GM12878 (cell line): ENCODE data around the gene FOXJ3. TPM values are rescaled to one million over a fixed set of nuclear protein-coding genes. Genes with fewer than 3 reads are reported as not detected.

Source experiments
- CHD1 ChIP-seq: IDR thresholded peaks from 2 replicates; pipeline ENCODE4 v1.6.1; 2012; ENCODE audit warnings: low read depth, low read length, improper control_type of control experiment
- ETV6 ChIP-seq, 2 experiments: fragments of 450-650 bp in 1 of 2; IDR thresholded peaks in 1 of 2; conservative IDR thresholded peaks in 1 of 2; 2 replicates each; pipeline ENCODE4 v1.6.1; 2014; ENCODE audit warnings: antibody characterized with exemption in 1 of 2, borderline replicate concordance in 1 of 2, low read depth in 1 of 2, mild to moderate bottlenecking in 1 of 2, moderate library complexity in 1 of 2
- KDM1A ChIP-seq: fragments of 200-600 bp; sonication (generic); IDR thresholded peaks from 2 replicates; pipeline ENCODE4 v1.6.1; 2016; ENCODE audit warnings: borderline replicate concordance
- MXI1 ChIP-seq: fragments of 150-350 bp; IDR thresholded peaks from 2 replicates; pipeline ENCODE4 v1.6.1; 2011; ENCODE audit warnings: low read depth, mild to moderate bottlenecking, inconsistent platforms, low read length, improper control_type of control experiment
- NFIC ChIP-seq: IDR thresholded peaks from 2 replicates; pipeline ENCODE4 v1.6.1; 2012; ENCODE audit warnings: low read depth, mild to moderate bottlenecking, inconsistent platforms, low read length, moderate library complexity
- NFXL1 ChIP-seq: fragments of 450-650 bp; IDR thresholded peaks from 2 replicates; pipeline ENCODE4 v1.6.1; 2017; ENCODE audit warnings: antibody characterized with exemption, mild to moderate bottlenecking, borderline replicate concordance
- NR2F1 ChIP-seq: fragments of 450-650 bp; conservative IDR thresholded peaks from 2 replicates; pipeline ENCODE4 v1.6.1; 2017; ENCODE audit warnings: mild to moderate bottlenecking
- NRF1 ChIP-seq: conservative IDR thresholded peaks from 2 replicates; pipeline ENCODE4 v1.6.1; 2011; ENCODE audit warnings: mild to moderate bottlenecking, low read depth, low read length, improper control_type of control experiment
- POLR2AphosphoS2 ChIP-seq: IDR thresholded peaks from 2 replicates; pipeline ENCODE4 v1.6.1; 2011; ENCODE audit warnings: low read depth, mild to moderate bottlenecking, low read length, improper control_type of control experiment, moderate library complexity
- RAD21 ChIP-seq: IDR thresholded peaks from 2 replicates; pipeline ENCODE4 v1.6.1; 2011; ENCODE audit warnings: mild to moderate bottlenecking, low read depth, low read length, moderate library complexity; ENCODE audit not compliant: insufficient read depth
- RAD51 ChIP-seq: fragments of 450-650 bp; IDR thresholded peaks from 2 replicates; pipeline ENCODE4 v1.6.1; 2016; ENCODE audit warnings: moderate library complexity, mild to moderate bottlenecking, inconsistent platforms
- RB1 ChIP-seq: fragments of 450-650 bp; formaldehyde crosslinking; IDR thresholded peaks from 2 replicates; pipeline ENCODE4 v1.6.1; 2017; ENCODE audit warnings: mild to moderate bottlenecking, borderline replicate concordance
- RCOR1 ChIP-seq: conservative IDR thresholded peaks from 2 replicates; pipeline ENCODE4 v1.6.1; 2012; ENCODE audit warnings: low read depth, low read length, improper control_type of control experiment
- SIN3A ChIP-seq: IDR thresholded peaks from 2 replicates; pipeline ENCODE4 v1.6.1; 2012; ENCODE audit warnings: low read depth, low read length, improper control_type of control experiment
- TARDBP ChIP-seq: IDR thresholded peaks from 2 replicates; pipeline ENCODE4 v1.6.1; 2016; ENCODE audit warnings: borderline replicate concordance
- YBX1 ChIP-seq: fragments of 450-650 bp; IDR thresholded peaks from 2 replicates; pipeline ENCODE4 v1.6.1; 2016; ENCODE audit warnings: antibody characterized with exemption
- ZNF217 ChIP-seq: fragments of 450-650 bp; IDR thresholded peaks from 2 replicates; pipeline ENCODE4 v1.6.1; 2017; ENCODE audit warnings: antibody characterized with exemption, mild to moderate bottlenecking
- ZNF24 ChIP-seq: fragments of 450-650 bp; IDR thresholded peaks from 2 replicates; pipeline ENCODE4 v1.6.1; 2017; ENCODE audit warnings: antibody characterized with exemption, mild to moderate bottlenecking
- ZNF274 ChIP-seq: IDR thresholded peaks from one replicate; pipeline ENCODE4 v1.8.0; 2011; ENCODE audit not compliant: insufficient read length, insufficient read depth
- ZNF622 ChIP-seq: fragments of 450-650 bp; IDR thresholded peaks from 2 replicates; pipeline ENCODE4 v1.6.1; 2017; ENCODE audit warnings: mild to moderate bottlenecking, inconsistent platforms
- polyA plus RNA-seq, 11 experiments: library from polyadenylated mRNA; depleted of rRNA in 4 of 11; unstranded in 6 of 11; stranded (reverse) in 5 of 11; fragments of >200 nt; fragmentation: Nextera tagmentation in 4 of 11; fragmentation: Illumina TruSeq in 1 of 11; extraction: Ambion mirVana in 4 of 11; extraction: Trizol in 1 of 11; gene quantifications; 1 replicate in 1 of 11; 2 replicates in 10 of 11; pipeline versions ENCODE4 v1.2.1 to v1.2.3, GENCODE V29; 2011 to 2016; ENCODE audit warnings: inconsistent platforms in 2 of 11, missing spikeins in 2 of 11, low read depth in 1 of 11
- total RNA-seq, 4 experiments: library from RNA; depleted of rRNA in 3 of 4; stranded (reverse); fragments of >200 nt in 3 of 4; fragmentation: Illumina TruSeq in 1 of 4; extraction: Trizol in 1 of 4; gene quantifications; 2 replicates each; pipeline versions ENCODE4 v1.2.1 to v1.2.3, GENCODE V29; 2013 to 2021
- TF ChIP-seq, protein P1 (sequence below): fragments of 450-650 bp; IDR thresholded peaks from 2 replicates; pipeline ENCODE4 v1.6.1; 2017; ENCODE audit warnings: borderline replicate concordance
- TF ChIP-seq, protein P2 (sequence below): fragments of 450-650 bp; IDR thresholded peaks from 2 replicates; pipeline ENCODE4 v1.6.1; 2016; ENCODE audit warnings: mild to moderate bottlenecking
- TF ChIP-seq, protein P3 (sequence below): fragments of 450-650 bp; IDR thresholded peaks from 2 replicates; pipeline ENCODE4 v1.6.1; 2017; ENCODE audit warnings: mild to moderate bottlenecking, moderate library complexity
- TF ChIP-seq, protein P4 (sequence below), 3 experiments: IDR thresholded peaks in 2 of 3; conservative IDR thresholded peaks in 1 of 3; 2 replicates each; pipeline ENCODE4 v1.5.1; 2011; ENCODE audit warnings: low read depth in 3 of 3, low read length in 3 of 3, mild to moderate bottlenecking in 3 of 3, control low read depth in 2 of 3, moderate library complexity in 2 of 3, inconsistent platforms in 1 of 3, mixed read lengths in 1 of 3; ENCODE audit not compliant: control insufficient read depth in 2 of 3, insufficient read depth in 1 of 3; ENCODE audit errors: extremely low read depth in 1 of 3

Gene FOXJ3
- total and polyA plus RNA-seq, 10 of the 15 experiments (the other 5 are each of a cell fraction or from before 2014, with no cell fraction given), result 9.5 to 54.2 (median 24.7) TPM

DNA sequence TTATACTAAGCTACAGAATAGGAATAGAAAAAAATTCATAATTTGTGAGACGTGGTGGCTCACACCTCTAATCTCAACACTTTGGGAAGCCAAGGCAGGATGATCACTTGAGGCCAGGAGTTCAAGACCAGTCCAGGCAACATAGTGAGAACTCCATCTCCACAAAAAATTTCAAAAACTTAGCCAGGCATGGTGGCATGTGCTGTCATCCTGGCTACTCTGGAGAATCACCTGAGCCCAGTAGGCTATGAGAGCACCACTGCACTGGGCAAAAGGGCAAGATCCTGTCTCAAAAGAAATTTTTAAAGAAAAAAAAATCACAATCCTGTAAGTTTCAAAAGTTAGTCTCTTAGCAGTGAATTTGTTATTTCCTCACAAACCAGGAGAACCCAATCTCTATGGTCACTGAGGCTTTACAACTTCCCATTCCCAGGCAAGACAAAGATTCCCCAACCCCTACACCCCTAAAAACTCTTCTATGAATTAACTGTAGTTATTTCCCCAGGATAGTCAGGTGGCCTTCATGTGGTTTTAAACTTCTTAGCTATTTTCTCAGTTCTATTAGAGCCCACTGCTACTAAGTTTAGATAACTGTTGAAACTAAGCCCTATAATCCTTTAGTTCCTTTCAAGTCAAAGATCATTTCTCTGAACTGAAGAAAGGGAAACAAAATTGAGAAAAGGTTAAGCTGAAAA lies 74.5 kb downstream of the FOXJ3 start (continued):
- TF ChIP-seq, protein P1, sequence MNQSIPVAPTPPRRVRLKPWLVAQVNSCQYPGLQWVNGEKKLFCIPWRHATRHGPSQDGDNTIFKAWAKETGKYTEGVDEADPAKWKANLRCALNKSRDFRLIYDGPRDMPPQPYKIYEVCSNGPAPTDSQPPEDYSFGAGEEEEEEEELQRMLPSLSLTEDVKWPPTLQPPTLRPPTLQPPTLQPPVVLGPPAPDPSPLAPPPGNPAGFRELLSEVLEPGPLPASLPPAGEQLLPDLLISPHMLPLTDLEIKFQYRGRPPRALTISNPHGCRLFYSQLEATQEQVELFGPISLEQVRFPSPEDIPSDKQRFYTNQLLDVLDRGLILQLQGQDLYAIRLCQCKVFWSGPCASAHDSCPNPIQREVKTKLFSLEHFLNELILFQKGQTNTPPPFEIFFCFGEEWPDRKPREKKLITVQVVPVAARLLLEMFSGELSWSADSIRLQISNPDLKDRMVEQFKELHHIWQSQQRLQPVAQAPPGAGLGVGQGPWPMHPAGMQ, result no peak
- TF ChIP-seq RB1 (no peak), RCOR1 (no peak), ZNF217 (no peak), RAD21 (no peak), NFIC (peak; percentile 48; the same call in 1 of the 2 replicates), NFXL1 (no peak), NRF1 (no peak), NR2F1 (no peak), RAD51 (peak; percentile 77), SIN3A (no peak), TARDBP (no peak), ZNF274 (no peak), CHD1 (no peak), YBX1 (no peak), ZNF24 (no peak), POLR2AphosphoS2 (no peak), ZNF622 (no peak), MXI1 (no peak), ETV6 (conservative IDR thresholded peaks at IDR 0.05 in 1 of 2, IDR thresholded peaks at IDR 0.05 in 1 of 2; ENCODE audit: borderline replicate concordance in 1 of 2, low read depth in 1 of 2) (no peak), KDM1A (no peak)
- TF ChIP-seq, protein P2, sequence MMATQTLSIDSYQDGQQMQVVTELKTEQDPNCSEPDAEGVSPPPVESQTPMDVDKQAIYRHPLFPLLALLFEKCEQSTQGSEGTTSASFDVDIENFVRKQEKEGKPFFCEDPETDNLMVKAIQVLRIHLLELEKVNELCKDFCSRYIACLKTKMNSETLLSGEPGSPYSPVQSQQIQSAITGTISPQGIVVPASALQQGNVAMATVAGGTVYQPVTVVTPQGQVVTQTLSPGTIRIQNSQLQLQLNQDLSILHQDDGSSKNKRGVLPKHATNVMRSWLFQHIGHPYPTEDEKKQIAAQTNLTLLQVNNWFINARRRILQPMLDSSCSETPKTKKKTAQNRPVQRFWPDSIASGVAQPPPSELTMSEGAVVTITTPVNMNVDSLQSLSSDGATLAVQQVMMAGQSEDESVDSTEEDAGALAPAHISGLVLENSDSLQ, result no peak
- TF ChIP-seq, protein P3, sequence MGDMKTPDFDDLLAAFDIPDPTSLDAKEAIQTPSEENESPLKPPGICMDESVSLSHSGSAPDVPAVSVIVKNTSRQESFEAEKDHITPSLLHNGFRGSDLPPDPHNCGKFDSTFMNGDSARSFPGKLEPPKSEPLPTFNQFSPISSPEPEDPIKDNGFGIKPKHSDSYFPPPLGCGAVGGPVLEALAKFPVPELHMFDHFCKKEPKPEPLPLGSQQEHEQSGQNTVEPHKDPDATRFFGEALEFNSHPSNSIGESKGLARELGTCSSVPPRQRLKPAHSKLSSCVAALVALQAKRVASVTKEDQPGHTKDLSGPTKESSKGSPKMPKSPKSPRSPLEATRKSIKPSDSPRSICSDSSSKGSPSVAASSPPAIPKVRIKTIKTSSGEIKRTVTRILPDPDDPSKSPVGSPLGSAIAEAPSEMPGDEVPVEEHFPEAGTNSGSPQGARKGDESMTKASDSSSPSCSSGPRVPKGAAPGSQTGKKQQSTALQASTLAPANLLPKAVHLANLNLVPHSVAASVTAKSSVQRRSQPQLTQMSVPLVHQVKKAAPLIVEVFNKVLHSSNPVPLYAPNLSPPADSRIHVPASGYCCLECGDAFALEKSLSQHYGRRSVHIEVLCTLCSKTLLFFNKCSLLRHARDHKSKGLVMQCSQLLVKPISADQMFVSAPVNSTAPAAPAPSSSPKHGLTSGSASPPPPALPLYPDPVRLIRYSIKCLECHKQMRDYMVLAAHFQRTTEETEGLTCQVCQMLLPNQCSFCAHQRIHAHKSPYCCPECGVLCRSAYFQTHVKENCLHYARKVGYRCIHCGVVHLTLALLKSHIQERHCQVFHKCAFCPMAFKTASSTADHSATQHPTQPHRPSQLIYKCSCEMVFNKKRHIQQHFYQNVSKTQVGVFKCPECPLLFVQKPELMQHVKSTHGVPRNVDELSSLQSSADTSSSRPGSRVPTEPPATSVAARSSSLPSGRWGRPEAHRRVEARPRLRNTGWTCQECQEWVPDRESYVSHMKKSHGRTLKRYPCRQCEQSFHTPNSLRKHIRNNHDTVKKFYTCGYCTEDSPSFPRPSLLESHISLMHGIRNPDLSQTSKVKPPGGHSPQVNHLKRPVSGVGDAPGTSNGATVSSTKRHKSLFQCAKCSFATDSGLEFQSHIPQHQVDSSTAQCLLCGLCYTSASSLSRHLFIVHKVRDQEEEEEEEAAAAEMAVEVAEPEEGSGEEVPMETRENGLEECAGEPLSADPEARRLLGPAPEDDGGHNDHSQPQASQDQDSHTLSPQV, result no peak
- TF ChIP-seq, protein P4, sequence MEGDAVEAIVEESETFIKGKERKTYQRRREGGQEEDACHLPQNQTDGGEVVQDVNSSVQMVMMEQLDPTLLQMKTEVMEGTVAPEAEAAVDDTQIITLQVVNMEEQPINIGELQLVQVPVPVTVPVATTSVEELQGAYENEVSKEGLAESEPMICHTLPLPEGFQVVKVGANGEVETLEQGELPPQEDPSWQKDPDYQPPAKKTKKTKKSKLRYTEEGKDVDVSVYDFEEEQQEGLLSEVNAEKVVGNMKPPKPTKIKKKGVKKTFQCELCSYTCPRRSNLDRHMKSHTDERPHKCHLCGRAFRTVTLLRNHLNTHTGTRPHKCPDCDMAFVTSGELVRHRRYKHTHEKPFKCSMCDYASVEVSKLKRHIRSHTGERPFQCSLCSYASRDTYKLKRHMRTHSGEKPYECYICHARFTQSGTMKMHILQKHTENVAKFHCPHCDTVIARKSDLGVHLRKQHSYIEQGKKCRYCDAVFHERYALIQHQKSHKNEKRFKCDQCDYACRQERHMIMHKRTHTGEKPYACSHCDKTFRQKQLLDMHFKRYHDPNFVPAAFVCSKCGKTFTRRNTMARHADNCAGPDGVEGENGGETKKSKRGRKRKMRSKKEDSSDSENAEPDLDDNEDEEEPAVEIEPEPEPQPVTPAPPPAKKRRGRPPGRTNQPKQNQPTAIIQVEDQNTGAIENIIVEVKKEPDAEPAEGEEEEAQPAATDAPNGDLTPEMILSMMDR (IDR thresholded peaks at IDR 0.05 in 2 of 3, conservative IDR thresholded peaks at IDR 0.05 in 1 of 3; ENCODE audit: control insufficient read depth in 2 of 3, extremely low read depth in 1 of 3, insufficient read depth in 1 of 3, low read depth in 3 of 3, low read length in 3 of 3), result no peak
